IMR-90 (cell line): ENCODE measurements around the gene PDE11A. TPM values are rescaled to one million over a fixed set of nuclear protein-coding genes. Genes with fewer than 3 reads are reported as not detected.

Experiments used
- ATAC-seq: fragments of 200-7000 bp; cut with Tn5 transposase; 2 replicates; pipeline ENCODE4 v1.9.1; 2020; ENCODE audit warnings: low read depth, mild to moderate bottlenecking, moderate library complexity
- BruUV-seq: library from RNA; stranded (reverse); fragments of 400-500 nt; replicated peaks from 2 replicates; lab custom pipeline; 2021; lab: Mats Ljungman, UMichigan
- CTCF ChIA-PET: fragments of 300-600 bp; formaldehyde crosslinking; extraction: SDS; loops from one replicate; lab custom pipeline; 2021; ENCODE audit warnings: antibody characterized with exemption; lab: Yijun Ruan, JAX
- POLR2A ChIA-PET: fragments of 300-600 bp; sonication (Branson Sonifier 250); formaldehyde crosslinking; loops from one replicate; lab custom pipeline; 2022; ENCODE audit warnings: antibody characterized with exemption; ENCODE audit not compliant: unreplicated experiment; lab: Charles Lee
- DNase-seq: peaks from one replicate; pipeline ENCODE4 v3.0.0; 2013
- H2AFZ ChIP-seq: replicated peaks from 2 replicates; pipeline ENCODE3; 2013; ENCODE audit warnings: low read length, mild to moderate bottlenecking; ENCODE audit not compliant: poor library complexity
- H2AK5ac ChIP-seq: 2 replicates; pipeline ENCODE4 v1.6.1; 2013; ENCODE audit warnings: low read depth, low read length, inconsistent platforms
- H2AK9ac ChIP-seq: replicated peaks from 2 replicates; pipeline ENCODE3; 2013; ENCODE audit warnings: mild to moderate bottlenecking, low read depth, low read length, moderate library complexity; ENCODE audit not compliant: poor library complexity
- H2BK120ac ChIP-seq: 2 replicates; pipeline ENCODE4 v1.6.1; 2013; ENCODE audit warnings: low read depth, low read length, inconsistent platforms
- H2BK15ac ChIP-seq: 3 replicates; pipeline ENCODE4 v1.6.1; 2013; ENCODE audit warnings: low read depth, low read length, inconsistent platforms
- H2BK20ac ChIP-seq: 2 replicates; pipeline ENCODE4 v1.6.1; 2013; ENCODE audit warnings: low read depth, mild to moderate bottlenecking, inconsistent platforms, low read length, moderate library complexity
- H2BK5ac ChIP-seq: 2 replicates; pipeline ENCODE4 v1.6.1; 2013; ENCODE audit warnings: mild to moderate bottlenecking, low read depth, low read length, inconsistent platforms; ENCODE audit not compliant: poor library complexity, severe bottlenecking
- H3K14ac ChIP-seq: replicated peaks from 2 replicates; pipeline ENCODE4 v1.6.1; 2013; ENCODE audit warnings: low read depth, low read length, inconsistent platforms
- H3K18ac ChIP-seq: 2 replicates; pipeline ENCODE4 v1.6.1; 2013; ENCODE audit warnings: low read depth, low read length, control low read depth
- H3K23ac ChIP-seq: 2 replicates; pipeline ENCODE4 v1.6.1; 2013; ENCODE audit warnings: low read depth, low read length, inconsistent platforms
- H3K27ac ChIP-seq: 2 replicates; pipeline ENCODE4 v1.5.1; 2013; ENCODE audit warnings: mild to moderate bottlenecking, control low read depth, low read length; ENCODE audit not compliant: insufficient read depth
- H3K27me3 ChIP-seq: 2 replicates; pipeline ENCODE4 v1.6.1; 2013; ENCODE audit warnings: low read length; ENCODE audit not compliant: control insufficient read depth, insufficient read depth
- H3K36me3 ChIP-seq: 2 replicates; pipeline ENCODE4 v1.6.1; 2013; ENCODE audit warnings: low read length, mixed read lengths; ENCODE audit not compliant: control insufficient read depth, insufficient read depth
- H3K4ac ChIP-seq: 2 replicates; pipeline ENCODE4 v1.6.1; 2013; ENCODE audit warnings: low read depth, low read length, inconsistent platforms
- H3K4me1 ChIP-seq: 2 replicates; pipeline ENCODE4 v1.6.1; 2013; ENCODE audit warnings: low read length, mixed read lengths; ENCODE audit not compliant: control insufficient read depth, insufficient read depth
- H3K4me2 ChIP-seq: 2 replicates; pipeline ENCODE4 v1.6.1; 2013; ENCODE audit warnings: low read depth, mild to moderate bottlenecking, control low read depth, low read length, moderate library complexity
- H3K4me3 ChIP-seq: 2 replicates; pipeline ENCODE4 v1.5.1; 2013; ENCODE audit warnings: low read depth, mild to moderate bottlenecking, control low read depth, low read length, moderate library complexity; ENCODE audit not compliant: insufficient read depth
- H3K56ac ChIP-seq: 2 replicates; pipeline ENCODE4 v1.6.1; 2013; ENCODE audit warnings: low read length, inconsistent platforms; ENCODE audit not compliant: insufficient read depth; ENCODE audit errors: extremely low read depth
- H3K79me1 ChIP-seq, 2 experiments: 2 replicates each; pipeline ENCODE4 v1.6.1; 2013; ENCODE audit warnings: low read length in 2 of 2, inconsistent platforms in 1 of 2, low read depth in 1 of 2
- H3K9ac ChIP-seq: 2 replicates; pipeline ENCODE4 v1.6.1; 2013; ENCODE audit warnings: low read depth, low read length, control low read depth
- H3K9me1 ChIP-seq: 2 replicates; pipeline ENCODE4 v1.6.1; 2013; ENCODE audit warnings: low read length, inconsistent platforms; ENCODE audit not compliant: insufficient read depth
- H3K9me3 ChIP-seq: 2 replicates; pipeline ENCODE4 v1.6.1; 2013; ENCODE audit warnings: low read length; ENCODE audit not compliant: control insufficient read depth, insufficient read depth
- H4K20me1 ChIP-seq: 2 replicates; pipeline ENCODE4 v1.6.1; 2013; ENCODE audit warnings: low read length, inconsistent platforms; ENCODE audit not compliant: insufficient read depth
- H4K5ac ChIP-seq: 2 replicates; pipeline ENCODE4 v1.6.1; 2013; ENCODE audit warnings: mild to moderate bottlenecking, low read depth, low read length, control low read depth
- H4K8ac ChIP-seq, 2 experiments: 2 replicates each; pipeline ENCODE4 v1.6.1; 2013; ENCODE audit warnings: low read depth in 2 of 2, low read length in 2 of 2, control low read depth in 1 of 2, inconsistent platforms in 1 of 2
- H4K91ac ChIP-seq: 2 replicates; pipeline ENCODE4 v1.6.1; 2013; ENCODE audit warnings: low read depth, low read length, inconsistent platforms; ENCODE audit not compliant: insufficient read depth
- BHLHE40 ChIP-seq: fragments of 150-350 bp; IDR thresholded peaks from 2 replicates; pipeline ENCODE4 v1.6.1; 2016; ENCODE audit warnings: mild to moderate bottlenecking, low read depth, low read length
- CEBPB ChIP-seq: IDR thresholded peaks from 2 replicates; pipeline ENCODE4 v1.6.1; 2012; ENCODE audit warnings: low read depth, low read length, improper control_type of control experiment
- CHD1 ChIP-seq: IDR thresholded peaks from 2 replicates; pipeline ENCODE4 v1.6.1; 2012; ENCODE audit warnings: low read depth, low read length, improper control_type of control experiment
- CTCF ChIP-seq: conservative IDR thresholded peaks from 2 replicates; pipeline ENCODE4 v1.5.1; 2012; ENCODE audit warnings: mild to moderate bottlenecking, low read depth, low read length, improper control_type of control experiment
- FOS ChIP-seq: fragments of 150-350 bp; IDR thresholded peaks from 2 replicates; pipeline ENCODE4 v1.6.1; 2016; ENCODE audit warnings: low read depth, low read length
- MAFK ChIP-seq: IDR thresholded peaks from 2 replicates; pipeline ENCODE4 v1.6.1; 2012; ENCODE audit warnings: low read depth, low read length, improper control_type of control experiment
- MAZ ChIP-seq: IDR thresholded peaks from 2 replicates; pipeline ENCODE4 v1.6.1; 2012; ENCODE audit warnings: low read depth, mild to moderate bottlenecking, low read length, improper control_type of control experiment, moderate library complexity, borderline replicate concordance
- MXI1 ChIP-seq: IDR thresholded peaks from 2 replicates; pipeline ENCODE4 v1.6.1; 2012; ENCODE audit warnings: low read depth, mild to moderate bottlenecking, low read length, moderate library complexity, borderline replicate concordance
- NFE2L2 ChIP-seq: fragments of 150-350 bp; IDR thresholded peaks from 2 replicates; pipeline ENCODE4 v1.6.1; 2016; ENCODE audit warnings: low read depth, mild to moderate bottlenecking, low read length
- POLR2A ChIP-seq: IDR thresholded peaks from 2 replicates; pipeline ENCODE4 v1.6.1; 2012; ENCODE audit warnings: mild to moderate bottlenecking, low read depth, low read length
- RAD21 ChIP-seq: IDR thresholded peaks from 2 replicates; pipeline ENCODE4 v1.6.1; 2012; ENCODE audit warnings: low read length, improper control_type of control experiment
- RCOR1 ChIP-seq: IDR thresholded peaks from 2 replicates; pipeline ENCODE4 v1.6.1; 2012; ENCODE audit warnings: mild to moderate bottlenecking, low read length, improper control_type of control experiment; ENCODE audit not compliant: insufficient replicate concordance
- RFX5 ChIP-seq: IDR thresholded peaks from 2 replicates; pipeline ENCODE4 v1.8.0; 2012; ENCODE audit warnings: low read depth, mild to moderate bottlenecking, low read length, moderate library complexity
- SMC3 ChIP-seq: fragments of 150-350 bp; IDR thresholded peaks from 2 replicates; pipeline ENCODE4 v1.6.1; 2016; ENCODE audit warnings: low read depth, mild to moderate bottlenecking, antibody characterized with exemption, low read length, moderate library complexity
- USF2 ChIP-seq: fragments of 150-350 bp; IDR thresholded peaks from 2 replicates; pipeline ENCODE4 v1.6.1; 2017; ENCODE audit warnings: mild to moderate bottlenecking, antibody characterized with exemption, low read length, low read depth
- WGBS, 2 experiments: methylation state at CpG; one replicate each; pipeline versions ENCODE4 v1.1.5 to v1.1.7; 2013; ENCODE audit warnings: missing lambda C conversion rate in 2 of 2; ENCODE audit not compliant: insufficient read length in 1 of 2; ENCODE audit errors: extremely low coverage in 2 of 2; 5-methylcytosine and 5-hydroxymethylcytosine counted together
- dilution Hi-C: fragments of 300-500 bp; cut with HindIII; formaldehyde crosslinking; loops from one replicate; pipeline ENCODE4 v1.14.3; 2018; ENCODE audit warnings: low sequenced_read_pairs; ENCODE audit not compliant: unreplicated experiment
- in situ Hi-C: fragments of 300-500 bp; cut with MboI; formaldehyde crosslinking; loops from 3 replicates; pipeline ENCODE4 v1.14.3; 2019; ENCODE audit warnings: low sequenced_read_pairs, inconsistent platforms, mixed read lengths
- intact Hi-C: fragments of 100-400 bp; cut with micrococcal nuclease; formaldehyde crosslinking; loops from 2 replicates; pipeline ENCODE4 v1.10.0; 2022
- polyA plus RNA-seq, 3 experiments: library from polyadenylated mRNA; depleted of rRNA; stranded (reverse); fragments of >200 nt; gene quantifications; 2 replicates each; pipeline ENCODE4 v1.2.3, GENCODE V29; 2012; ENCODE audit warnings: low replicate concordance in 1 of 3
- total RNA-seq: library from RNA; depleted of rRNA; stranded (reverse); fragments of >200 nt; gene quantifications from 2 replicates; pipeline ENCODE4 v1.2.3, GENCODE V29; 2012
- TF ChIP-seq, protein P1 (sequence below): fragments of 150-350 bp; IDR thresholded peaks from 2 replicates; pipeline ENCODE4 v1.6.1; 2016; ENCODE audit warnings: low read depth, mild to moderate bottlenecking, low read length, moderate library complexity, borderline replicate concordance

The PDE11A gene
- total and polyA plus RNA-seq, 2 of the 4 experiments (the other 2 are of a cell fraction) = 0.21 to 0.72 TPM

DNA sequence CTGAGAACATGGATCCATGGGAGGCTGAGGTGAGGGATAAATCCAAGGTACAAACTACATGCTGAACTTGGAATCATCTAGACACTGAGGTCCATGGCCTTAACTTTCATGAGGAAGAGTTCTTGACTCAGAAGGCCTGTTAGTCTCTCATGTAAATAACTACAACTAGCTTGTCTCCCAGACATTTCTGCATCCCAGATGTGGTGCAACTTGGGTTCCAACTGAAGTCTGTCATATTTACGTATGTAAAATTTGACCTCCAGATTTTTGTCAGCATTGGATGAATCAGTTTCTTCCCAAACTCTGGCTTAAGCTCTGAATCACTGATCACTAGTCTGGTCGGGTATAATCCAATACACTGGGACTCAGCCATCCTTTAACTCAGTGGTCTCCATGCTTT lies 306.9 kb downstream of the PDE11A start:
- WGBS, 2 experiments = 89% methylated on average over 1 of the region's 2 CpGs; no CpG with 5 or more reads in 1 of the 2 experiments

More for the DNA sequence above, 306.9 kb downstream of the PDE11A start:
- in situ Hi-C loops (no loop called here), intact Hi-C loops (loop anchor here (10.0 kb wide), 1 partner anchor 1921 kb away; no protein-coding TSS in a partner anchor), dilution Hi-C loops (no loop called here)
- Histone ChIP-seq H2AFZ (no peak overlapping the region), H3K18ac (no peak overlapping the region), H4K91ac (no peak overlapping the region), H3K4ac (no peak overlapping the region), H2BK5ac (no peak overlapping the region), H4K20me1 (no peaks in the 10 kb centered on the region), H3K36me3 (no peaks in the 10 kb centered on the region), H2AK5ac (no peak overlapping the region), H2BK20ac (no peak overlapping the region), H3K27ac (no peak overlapping the region), H2AK9ac (no peak overlapping the region), H4K8ac (no peak overlapping the region), H3K4me3 (no peak overlapping the region), H4K5ac (no peak overlapping the region), H3K9me1 (no peaks in the 10 kb centered on the region), H2BK15ac (no peak overlapping the region), H3K79me1 (no peaks in the 10 kb centered on the region), H3K14ac (no peak overlapping the region), H3K4me1 (no peaks in the 10 kb centered on the region), H3K56ac (no peak overlapping the region), H2BK120ac (no peak overlapping the region), H3K23ac (no peak overlapping the region), H3K4me2 (no peak overlapping the region), H3K9me3 (no peaks in the 10 kb centered on the region), H3K27me3 (peaks cover 4% of the 10 kb centered on the region; the same call in 1 of the 2 replicates), H3K9ac (no peak overlapping the region)
- no peak for DNase-seq
- CTCF ChIA-PET = no interaction called here
- POLR2A ChIA-PET = no interaction called here
- no peak for TF ChIP-seq CHD1
- TF ChIP-seq SMC3 = no peak
- no peak for TF ChIP-seq FOS
- TF ChIP-seq CTCF = no peak
- no peak for TF ChIP-seq MXI1
- no peak for TF ChIP-seq RCOR1
- no peak for TF ChIP-seq MAFK
- TF ChIP-seq, protein P1, sequence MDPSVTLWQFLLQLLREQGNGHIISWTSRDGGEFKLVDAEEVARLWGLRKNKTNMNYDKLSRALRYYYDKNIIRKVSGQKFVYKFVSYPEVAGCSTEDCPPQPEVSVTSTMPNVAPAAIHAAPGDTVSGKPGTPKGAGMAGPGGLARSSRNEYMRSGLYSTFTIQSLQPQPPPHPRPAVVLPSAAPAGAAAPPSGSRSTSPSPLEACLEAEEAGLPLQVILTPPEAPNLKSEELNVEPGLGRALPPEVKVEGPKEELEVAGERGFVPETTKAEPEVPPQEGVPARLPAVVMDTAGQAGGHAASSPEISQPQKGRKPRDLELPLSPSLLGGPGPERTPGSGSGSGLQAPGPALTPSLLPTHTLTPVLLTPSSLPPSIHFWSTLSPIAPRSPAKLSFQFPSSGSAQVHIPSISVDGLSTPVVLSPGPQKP = no peak
- TF ChIP-seq MAZ = no peak
- no peak for TF ChIP-seq BHLHE40
- no peak for TF ChIP-seq RAD21
- no peak for TF ChIP-seq POLR2A
- TF ChIP-seq USF2 = no peak
- no peak for TF ChIP-seq RFX5
- TF ChIP-seq CEBPB = no peak
- TF ChIP-seq NFE2L2 = no peak
- BruUV-seq = no TSS peak
- ATAC-seq = no peak
